Lower leg skin (tissue), 3 donors: ENCODE measurements around the gene TEX28.

Source experiments
- POLR2A ChIP-seq, 2 donors: fragments of 450-650 bp; IDR thresholded peaks; one replicate each; pipeline ENCODE4 v1.6.1; 2016 to 2017; ENCODE audit warnings: antibody characterized with exemption in 2 of 2, mild to moderate bottlenecking in 1 of 2, moderate library complexity in 1 of 2
- TF ChIP-seq, protein P1 (sequence below), 3 donors: fragments of 450-650 bp; IDR thresholded peaks; one replicate each; pipeline ENCODE4 v1.5.1; 2016; ENCODE audit warnings: antibody characterized with exemption in 3 of 3, mild to moderate bottlenecking in 3 of 3, moderate library complexity in 2 of 3

DNA sequence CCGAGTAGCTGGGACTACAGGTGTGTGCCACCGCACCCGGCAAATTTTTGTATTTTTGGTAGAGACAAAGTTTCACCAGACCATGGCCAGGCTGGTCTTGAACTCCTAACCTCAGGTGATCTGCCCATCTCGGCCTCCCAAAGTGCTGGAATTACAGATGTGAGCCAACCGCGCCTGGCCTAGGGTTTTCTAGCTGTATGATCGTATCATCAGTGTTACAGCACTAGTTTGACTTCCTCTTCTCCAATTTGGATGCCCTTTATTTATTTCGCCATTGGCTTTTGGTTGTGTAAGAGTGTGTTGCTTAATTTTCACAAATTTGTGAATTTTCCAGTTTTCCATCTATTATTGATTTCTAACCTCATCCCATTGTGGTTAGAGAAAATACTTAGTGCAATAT, 5.9 kb upstream of the TEX28 start:
- TF ChIP-seq, protein P1, sequence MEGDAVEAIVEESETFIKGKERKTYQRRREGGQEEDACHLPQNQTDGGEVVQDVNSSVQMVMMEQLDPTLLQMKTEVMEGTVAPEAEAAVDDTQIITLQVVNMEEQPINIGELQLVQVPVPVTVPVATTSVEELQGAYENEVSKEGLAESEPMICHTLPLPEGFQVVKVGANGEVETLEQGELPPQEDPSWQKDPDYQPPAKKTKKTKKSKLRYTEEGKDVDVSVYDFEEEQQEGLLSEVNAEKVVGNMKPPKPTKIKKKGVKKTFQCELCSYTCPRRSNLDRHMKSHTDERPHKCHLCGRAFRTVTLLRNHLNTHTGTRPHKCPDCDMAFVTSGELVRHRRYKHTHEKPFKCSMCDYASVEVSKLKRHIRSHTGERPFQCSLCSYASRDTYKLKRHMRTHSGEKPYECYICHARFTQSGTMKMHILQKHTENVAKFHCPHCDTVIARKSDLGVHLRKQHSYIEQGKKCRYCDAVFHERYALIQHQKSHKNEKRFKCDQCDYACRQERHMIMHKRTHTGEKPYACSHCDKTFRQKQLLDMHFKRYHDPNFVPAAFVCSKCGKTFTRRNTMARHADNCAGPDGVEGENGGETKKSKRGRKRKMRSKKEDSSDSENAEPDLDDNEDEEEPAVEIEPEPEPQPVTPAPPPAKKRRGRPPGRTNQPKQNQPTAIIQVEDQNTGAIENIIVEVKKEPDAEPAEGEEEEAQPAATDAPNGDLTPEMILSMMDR (IDR thresholded peaks at IDR 0.05) = no peak
- no peak for TF ChIP-seq POLR2A (IDR thresholded peaks at IDR 0.05)
